ENCODE measurements around the gene LYRM9.

Gene LYRM9

GRCh38 chr17:27938241-27938640 lies 45.1 kb upstream of the LYRM9 start:
- no peak for TF ChIP-seq MAX (IDR thresholded peaks at IDR 0.05)
- no peak for TF ChIP-seq RAD21 (IDR thresholded peaks at IDR 0.05; ENCODE audit: low read depth)
- TF ChIP-seq TAF1 (IDR thresholded peaks at IDR 0.05; ENCODE audit: low read depth) = no peak
- no peak for TF ChIP-seq FOXM1 (IDR thresholded peaks at IDR 0.05; ENCODE audit: borderline replicate concordance, low read depth)
- TF ChIP-seq REST (IDR thresholded peaks at IDR 0.05; ENCODE audit: low read depth) = no peak
- no peak for TF ChIP-seq TEAD4 (IDR thresholded peaks at IDR 0.05)
- no peak for TF ChIP-seq EP300 (IDR thresholded peaks at IDR 0.05; ENCODE audit: borderline replicate concordance)
- TF ChIP-seq CREB1 (IDR thresholded peaks at IDR 0.05; ENCODE audit: low read depth) = no peak
- TF ChIP-seq TCF12 (IDR thresholded peaks at IDR 0.05; ENCODE audit: low read depth) = no peak

GRCh38 chr17:27937025-27937546 lies 43.9 kb upstream of the LYRM9 start:
- TF ChIP-seq YY1 (IDR thresholded peaks at IDR 0.05; ENCODE audit: low read depth) = no peak
- TF ChIP-seq TCF12 (IDR thresholded peaks at IDR 0.05; ENCODE audit: low read depth) = no peak
- no peak for TF ChIP-seq NFIC (IDR thresholded peaks at IDR 0.05)
- TF ChIP-seq RAD21 (IDR thresholded peaks at IDR 0.05; ENCODE audit: low read depth) = no peak
- no peak for TF ChIP-seq TEAD4 (IDR thresholded peaks at IDR 0.05)
- TF ChIP-seq USF1 (IDR thresholded peaks at IDR 0.05) = 0 out of 2 replicates have a peak, but pooled peaks have one; percentile 9

GRCh38 chr17:27930000-27930399 lies 36.8 kb upstream of the LYRM9 start:
- TF ChIP-seq CREB1 (IDR thresholded peaks at IDR 0.05; ENCODE audit: low read depth) (no peak), TAF1 (IDR thresholded peaks at IDR 0.05; ENCODE audit: low read depth) (no peak), RAD21 (IDR thresholded peaks at IDR 0.05; ENCODE audit: low read depth) (no peak), TEAD4 (IDR thresholded peaks at IDR 0.05) (no peak), CEBPB (IDR thresholded peaks at IDR 0.05) (no peak), FOXM1 (IDR thresholded peaks at IDR 0.05; ENCODE audit: borderline replicate concordance, low read depth) (no peak), YY1 (IDR thresholded peaks at IDR 0.05; ENCODE audit: low read depth) (no peak), USF1 (IDR thresholded peaks at IDR 0.05) (no peak), EGR1 (IDR thresholded peaks at IDR 0.05) (no peak), EP300 (IDR thresholded peaks at IDR 0.05; ENCODE audit: borderline replicate concordance) (no peak), NFIC (IDR thresholded peaks at IDR 0.05) (no peak), REST (IDR thresholded peaks at IDR 0.05; ENCODE audit: low read depth) (no peak), ZBTB7A (IDR thresholded peaks at IDR 0.05; ENCODE audit: low read depth) (no peak), MAX (IDR thresholded peaks at IDR 0.05) (no peak), TCF12 (IDR thresholded peaks at IDR 0.05; ENCODE audit: low read depth) (no peak)

- TF ChIP-seq RAD21 (IDR thresholded peaks at IDR 0.05; ENCODE audit: low read depth) (no peak), TEAD4 (IDR thresholded peaks at IDR 0.05) (no peak), EGR1 (IDR thresholded peaks at IDR 0.05) (no peak), USF1 (IDR thresholded peaks at IDR 0.05) (no peak), TAF1 (IDR thresholded peaks at IDR 0.05; ENCODE audit: low read depth) (no peak), REST (IDR thresholded peaks at IDR 0.05; ENCODE audit: low read depth) (no peak), NFIC (IDR thresholded peaks at IDR 0.05) (no peak), ZBTB7A (IDR thresholded peaks at IDR 0.05; ENCODE audit: low read depth) (no peak), TCF12 (IDR thresholded peaks at IDR 0.05; ENCODE audit: low read depth) (no peak), EP300 (IDR thresholded peaks at IDR 0.05; ENCODE audit: borderline replicate concordance) (no peak), MAX (IDR thresholded peaks at IDR 0.05) (no peak), YY1 (IDR thresholded peaks at IDR 0.05; ENCODE audit: low read depth) (no peak), CEBPB (IDR thresholded peaks at IDR 0.05) (no peak), FOXM1 (IDR thresholded peaks at IDR 0.05; ENCODE audit: borderline replicate concordance, low read depth) (no peak), CREB1 (IDR thresholded peaks at IDR 0.05; ENCODE audit: low read depth) (no peak)
Observed at GRCh38 chr17:27928587-27928986, 35.4 kb upstream of the LYRM9 start.
